HL-60 (cell line): ENCODE measurements around the gene RHBDF2.

Experiments used
- DNase-seq, 2 experiments: peaks; one replicate each; pipeline ENCODE4 v3.0.0-alpha.2; 2010 to 2020; ENCODE audit warnings: low read depth in 1 of 2, low spot score in 1 of 2
- H3K27ac ChIP-seq: fragments of 250-450 bp; sonication (Bioruptor Pico); replicated peaks from 2 replicates; pipeline ENCODE4 v1.5.1; 2020; ENCODE audit warnings: mild to moderate bottlenecking, moderate library complexity
- H3K27me3 ChIP-seq: fragments of 250-450 bp; sonication (Bioruptor Pico); 2 replicates; pipeline ENCODE4 v1.5.1; 2021; ENCODE audit warnings: mild to moderate bottlenecking, moderate library complexity; ENCODE audit not compliant: insufficient read depth, poor library complexity, severe bottlenecking
- H3K4me3 ChIP-seq: replicated peaks from 2 replicates; pipeline ENCODE4 v1.5.1; 2011; ENCODE audit warnings: mild to moderate bottlenecking, control low read depth, low read length; ENCODE audit not compliant: insufficient read depth
- CTCF ChIP-seq: IDR thresholded peaks from one replicate; pipeline ENCODE4 v1.5.1; 2011; ENCODE audit warnings: low read length, control low read depth, inconsistent platforms; ENCODE audit not compliant: insufficient read depth
- GABPA ChIP-seq: IDR thresholded peaks from 2 replicates; pipeline ENCODE4 v1.6.1; 2012; ENCODE audit warnings: low read depth
- POLR2AphosphoS5 ChIP-seq: IDR thresholded peaks from 2 replicates; pipeline ENCODE4 v1.6.1; 2012; ENCODE audit warnings: low read depth
- REST ChIP-seq: IDR thresholded peaks from 2 replicates; pipeline ENCODE4 v1.6.1; 2012; ENCODE audit warnings: low read depth; ENCODE audit not compliant: insufficient replicate concordance
- SPI1 ChIP-seq: IDR thresholded peaks from 2 replicates; pipeline ENCODE4 v1.6.1; 2012; ENCODE audit warnings: low read depth, mild to moderate bottlenecking, borderline replicate concordance

The RHBDF2 gene

GRCh38 chr17:76435751-76436150 is 65.5 kb downstream of the RHBDF2 start:
- DNase-seq, result no peak
- TF ChIP-seq REST, result no peak
- no peak for TF ChIP-seq POLR2AphosphoS5
- TF ChIP-seq GABPA, result no peak
- TF ChIP-seq SPI1, result no peak
- no peak for TF ChIP-seq CTCF
- Histone ChIP-seq H3K4me3 (no peak overlapping the region), H3K27me3 (no peaks in the 10 kb centered on the region), H3K27ac (no peak overlapping the region)

GRCh38 chr17:76434870-76435269 is 66.4 kb downstream of the RHBDF2 start:
- no peaks in the 10 kb centered on the region for H3K27me3 ChIP-seq
- no peak for DNase-seq
- no peak overlapping the region for H3K4me3 ChIP-seq
- H3K27ac ChIP-seq, result no peak overlapping the region
- no peak for TF ChIP-seq GABPA
- TF ChIP-seq POLR2AphosphoS5, result no peak

GRCh38 chr17:76433693-76434092 is 67.5 kb downstream of the RHBDF2 start:
- no peak for DNase-seq
- Histone ChIP-seq H3K27me3 (no peaks in the 10 kb centered on the region), H3K27ac (no peak overlapping the region), H3K4me3 (no peak overlapping the region)
- no peak for TF ChIP-seq SPI1
- no peak for TF ChIP-seq GABPA
- TF ChIP-seq CTCF, result no peak
- TF ChIP-seq REST, result no peak
- TF ChIP-seq POLR2AphosphoS5, result no peak

- no peak for TF ChIP-seq GABPA
- no peak for TF ChIP-seq POLR2AphosphoS5
- no peak for TF ChIP-seq REST
- no peak for TF ChIP-seq SPI1
- TF ChIP-seq CTCF, result peak; percentile 27
- no peak for DNase-seq
- Histone ChIP-seq H3K27ac (no peak overlapping the region; the same call in 1 of the 2 replicates), H3K4me3 (no peak overlapping the region), H3K27me3 (no peaks in the 10 kb centered on the region)
Observed at GRCh38 chr17:76432712-76433336, 68.4 kb downstream of the RHBDF2 start.
